ENCODE measurements around the gene HRK.
A peak's percentile ranks its signal among the peaks of the same experiment; 100 is the strongest.
"Not testable (repeated sequence)": the region's sequence is repeated elsewhere in the genome, so short reads cannot be mapped to it uniquely, and the experiment has no call there.

The HRK gene

DNA sequence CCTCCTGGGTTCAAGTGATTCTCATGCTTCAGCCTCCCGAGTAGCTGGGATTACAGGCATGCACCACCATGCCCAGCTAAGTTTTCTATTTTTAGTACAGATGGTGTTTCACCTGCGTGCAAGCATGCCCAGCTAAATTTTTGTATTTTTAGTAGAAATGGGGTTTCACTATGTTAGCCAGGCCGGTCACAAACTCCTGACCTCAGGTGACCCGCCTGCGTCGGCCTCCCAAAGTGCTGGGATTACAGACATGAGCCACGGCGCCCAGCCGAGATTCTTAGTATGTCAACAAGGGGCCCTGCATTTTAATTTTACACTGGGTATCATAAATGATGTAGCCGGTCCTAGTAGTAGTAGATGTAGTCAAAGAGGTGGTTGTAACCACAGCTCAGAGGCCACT, 66.5 kb downstream of the HRK start:
- not testable (repeated sequence) for DNase-seq

DNA sequence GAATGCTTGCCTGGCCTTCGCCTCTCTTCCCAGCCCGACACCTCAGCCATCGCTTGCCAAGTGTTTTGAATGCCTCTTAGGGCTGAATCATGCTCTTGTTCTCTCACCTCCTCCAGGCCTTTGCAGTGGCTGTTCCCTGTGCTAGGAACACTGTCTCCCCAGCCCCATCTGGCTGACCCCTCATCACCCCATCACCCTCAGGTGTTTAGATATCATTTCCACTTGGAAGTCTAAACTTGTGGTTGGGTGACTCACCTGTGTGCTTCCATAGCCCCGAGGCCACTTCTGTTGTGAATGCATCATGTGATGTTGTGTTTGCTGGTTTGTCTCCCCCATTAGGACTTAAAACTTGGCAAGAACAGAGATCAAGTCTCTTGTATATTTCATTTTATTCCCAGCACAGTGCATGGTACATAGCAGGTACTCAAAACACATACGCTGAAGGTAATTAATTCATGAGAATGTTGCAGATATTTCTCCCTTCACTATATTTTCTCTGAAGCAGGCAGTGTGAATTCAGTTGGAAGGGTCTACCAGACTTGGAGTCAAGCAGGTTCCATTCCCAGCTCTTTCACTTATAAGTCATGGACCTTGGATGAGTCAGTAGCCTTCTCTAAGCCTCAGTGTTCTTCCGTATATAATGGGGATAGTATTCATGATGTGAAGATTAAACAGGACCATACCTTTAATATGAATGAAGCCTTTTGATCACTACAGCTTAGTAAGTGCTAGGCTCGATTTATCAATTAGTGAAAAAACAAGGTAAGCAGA, 67.8 kb downstream of the HRK start:
- no peak for DNase-seq

DNA sequence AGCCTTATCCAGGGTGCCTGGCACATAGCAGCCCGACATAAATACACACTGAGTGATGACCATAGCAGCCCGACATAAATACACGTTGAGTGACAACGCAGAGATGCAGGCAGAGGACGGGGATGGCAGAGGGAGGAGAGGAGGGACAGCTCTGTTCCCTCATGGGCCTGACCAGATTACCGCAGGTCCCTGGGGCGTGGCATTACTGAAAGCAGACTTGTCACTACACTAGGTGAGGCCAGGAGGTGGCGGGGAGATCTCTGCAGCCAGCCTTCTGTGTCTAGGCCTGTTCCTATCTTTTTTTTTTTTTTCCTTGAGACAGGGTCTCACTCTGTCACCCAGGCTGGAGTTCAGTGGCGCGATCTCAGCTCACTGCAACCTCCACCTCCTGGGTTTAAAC, 69.0 kb downstream of the HRK start:
- DNase-seq: no peak

DNA sequence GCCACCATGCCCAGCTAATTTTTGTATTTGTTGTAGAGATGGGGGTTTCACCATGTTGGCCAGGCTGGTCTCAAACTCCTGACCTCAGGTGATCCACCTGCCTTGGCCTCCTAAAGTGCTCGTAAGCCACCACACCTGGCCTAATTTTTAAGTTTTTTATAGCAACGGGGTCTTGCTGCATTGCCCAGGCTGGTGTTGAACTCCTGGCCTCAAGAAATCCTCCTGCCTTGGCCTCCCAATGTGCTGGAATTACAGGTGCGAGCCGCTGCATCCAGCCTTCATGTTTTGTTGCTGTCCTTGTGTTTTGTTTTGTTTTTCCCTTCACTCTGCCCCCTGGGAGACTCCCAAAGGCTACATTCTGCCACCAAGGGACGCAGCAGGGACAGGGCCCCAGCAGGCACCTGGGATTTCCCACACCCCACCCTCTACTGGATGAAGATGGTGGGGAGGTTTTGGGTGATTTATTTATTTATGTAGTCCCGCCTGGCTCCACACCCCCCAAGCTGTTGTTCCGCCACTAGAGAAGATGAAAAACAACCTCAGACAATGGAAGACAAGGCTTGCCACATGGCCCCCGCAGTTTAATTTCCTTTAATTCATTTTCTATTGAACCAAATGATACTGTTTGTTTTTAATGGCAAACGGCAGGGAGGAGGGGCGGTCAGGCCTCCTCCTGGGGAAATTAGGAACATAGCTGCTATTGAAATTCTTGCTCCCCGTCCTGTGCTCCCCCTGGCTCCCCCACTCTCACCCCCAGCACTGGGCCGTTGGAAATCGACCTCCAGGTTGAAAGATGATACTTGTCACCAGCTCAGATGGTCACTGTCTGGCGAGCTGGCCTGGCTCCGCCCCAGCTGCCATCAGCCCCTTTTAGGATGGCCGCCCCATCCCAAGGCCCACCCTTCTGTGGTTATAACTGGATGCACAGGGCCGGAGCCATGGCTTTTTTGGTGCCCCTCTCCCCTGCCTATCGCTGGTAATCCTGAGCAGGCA, 72.8 kb downstream of the HRK start:
- DNase-seq: no peak

DNA sequence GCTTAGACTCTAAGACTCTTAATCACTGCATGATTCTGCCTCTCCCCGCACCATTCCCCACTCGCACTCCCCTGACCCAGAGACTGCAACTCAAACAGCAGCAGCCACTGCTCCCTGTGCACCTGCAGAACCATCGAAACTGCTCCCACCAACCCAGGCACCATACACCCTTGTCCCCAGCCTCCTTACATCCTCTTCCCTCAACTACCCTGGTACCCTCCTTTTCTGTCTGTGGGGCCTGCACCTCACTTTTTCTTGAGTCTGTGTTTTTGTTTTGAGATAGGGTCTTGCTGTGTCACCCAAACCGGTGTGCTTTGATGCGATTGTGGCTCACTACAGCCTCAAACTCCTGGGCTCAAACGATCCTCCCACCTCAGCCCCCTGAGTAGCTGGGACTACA, 73.7 kb downstream of the HRK start:
- DNase-seq: no peak

DNA sequence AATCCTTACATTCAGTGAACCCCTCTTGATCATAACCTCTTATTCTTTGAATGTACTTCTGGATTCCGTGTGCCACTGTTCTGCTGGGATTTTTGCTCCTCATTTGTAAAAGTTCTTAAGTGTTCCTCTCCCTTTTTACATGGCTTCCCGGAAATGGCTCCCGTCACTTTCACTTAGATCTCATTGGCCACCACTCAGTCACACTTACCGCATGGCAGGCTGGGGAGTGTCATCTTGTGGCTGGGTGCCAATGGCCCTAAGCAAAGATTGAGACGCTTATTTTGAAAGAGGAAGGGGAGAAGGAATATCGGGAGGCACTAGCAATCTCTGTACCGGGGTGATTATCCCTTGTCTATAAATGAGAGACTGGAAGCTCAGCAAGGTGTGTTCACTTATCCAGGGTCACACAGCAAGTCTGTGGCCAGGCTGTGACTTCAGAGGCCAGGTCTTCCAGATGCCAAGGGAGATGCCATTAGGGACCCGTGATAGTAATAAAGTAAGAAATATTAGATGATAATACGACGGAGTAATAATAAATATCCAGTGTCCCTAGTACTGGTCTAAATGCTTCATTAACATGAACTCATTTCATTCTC, 74.3 kb downstream of the HRK start:
- DNase-seq: peak; percentile 41

Data from MV-4-11 (cell line).